BE2C (cell line): Measurements from ENCODE around the gene IL1RN.

Experiments
- DNase-seq: peaks from one replicate; pipeline ENCODE4 v3.0.0-alpha.2; 2020
- H3K27me3 ChIP-seq: fragments of 250-450 bp; sonication (Bioruptor Pico); 2 replicates; pipeline ENCODE4 v1.5.1; 2020; ENCODE audit warnings: mild to moderate bottlenecking
- H3K36me3 ChIP-seq: fragments of 250-450 bp; sonication (Bioruptor Pico); 2 replicates; pipeline ENCODE4 v1.5.1; 2020; ENCODE audit warnings: mild to moderate bottlenecking
- H3K4me1 ChIP-seq: fragments of 250-450 bp; sonication (Bioruptor Pico); 2 replicates; pipeline ENCODE4 v1.5.1; 2020
- H3K4me3 ChIP-seq: 2 replicates; pipeline ENCODE4 v1.5.1; 2011; ENCODE audit warnings: low read depth, low read length
- H3K9me3 ChIP-seq: fragments of 250-450 bp; sonication (Bioruptor Pico); 2 replicates; pipeline ENCODE4 v1.5.1; 2020
- CTCF ChIP-seq: IDR thresholded peaks from 2 replicates; pipeline ENCODE4 v1.5.1; 2012; ENCODE audit warnings: mild to moderate bottlenecking, low read depth, low read length

IL1RN gene

GRCh38 chr2:113164215-113164929 is 37.0 kb downstream of the IL1RN start:
- no peak overlapping the region for H3K4me3 ChIP-seq
- H3K9me3 ChIP-seq, result no peaks in the 10 kb centered on the region
- DNase-seq, result no peak
- no peaks in the 10 kb centered on the region for H3K4me1 ChIP-seq
- H3K27me3 ChIP-seq, result no peaks in the 10 kb centered on the region
- no peak for TF ChIP-seq CTCF
- no peaks in the 10 kb centered on the region for H3K36me3 ChIP-seq

DNA sequence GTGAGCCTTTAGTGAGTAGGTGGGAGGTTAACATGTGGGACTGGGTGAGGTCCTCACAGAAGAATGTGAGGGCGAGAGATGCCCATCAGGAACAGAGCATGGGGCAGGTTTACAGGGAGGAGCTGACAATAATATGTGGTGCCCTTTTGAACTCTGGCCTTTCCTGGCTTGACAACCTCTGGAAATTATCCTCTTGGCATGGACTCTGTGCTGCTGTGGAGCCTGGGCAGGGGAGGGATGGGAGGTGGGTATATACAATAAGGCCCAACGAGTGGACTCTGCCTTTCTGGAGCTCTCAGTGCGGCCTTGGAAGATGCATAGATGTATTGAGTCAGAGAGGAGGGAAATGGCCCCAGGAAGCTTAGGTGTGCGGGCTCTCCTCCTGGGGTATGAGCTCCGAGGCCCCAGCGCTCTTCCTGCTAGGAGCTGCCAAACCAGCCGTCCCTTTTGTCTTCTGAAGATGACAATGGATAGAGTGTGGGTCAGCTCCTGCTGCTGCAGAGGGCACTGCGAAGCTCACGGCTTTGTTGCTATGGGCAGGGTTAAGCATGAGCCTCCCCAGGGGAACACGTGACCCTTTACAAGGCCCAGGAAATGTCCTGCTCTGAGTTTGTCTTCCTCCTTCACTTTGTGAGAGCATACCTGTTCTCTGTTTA is 37.7 kb downstream of the IL1RN start:
- no peak for DNase-seq
- Histone ChIP-seq H3K4me3 (no peak overlapping the region), H3K36me3 (no peaks in the 10 kb centered on the region), H3K27me3 (no peaks in the 10 kb centered on the region), H3K4me1 (no peaks in the 10 kb centered on the region), H3K9me3 (no peaks in the 10 kb centered on the region)
- TF ChIP-seq CTCF, result no peak

- no peaks in the 10 kb centered on the region for H3K4me1 ChIP-seq
- H3K27me3 ChIP-seq, result no peaks in the 10 kb centered on the region
- H3K9me3 ChIP-seq, result no peaks in the 10 kb centered on the region
- no peak for DNase-seq
- no peak for TF ChIP-seq CTCF
- H3K4me3 ChIP-seq, result no peak overlapping the region
- H3K36me3 ChIP-seq, result no peaks in the 10 kb centered on the region
Observed at GRCh38 chr2:113166187-113166645, 38.8 kb downstream of the IL1RN start.

DNA sequence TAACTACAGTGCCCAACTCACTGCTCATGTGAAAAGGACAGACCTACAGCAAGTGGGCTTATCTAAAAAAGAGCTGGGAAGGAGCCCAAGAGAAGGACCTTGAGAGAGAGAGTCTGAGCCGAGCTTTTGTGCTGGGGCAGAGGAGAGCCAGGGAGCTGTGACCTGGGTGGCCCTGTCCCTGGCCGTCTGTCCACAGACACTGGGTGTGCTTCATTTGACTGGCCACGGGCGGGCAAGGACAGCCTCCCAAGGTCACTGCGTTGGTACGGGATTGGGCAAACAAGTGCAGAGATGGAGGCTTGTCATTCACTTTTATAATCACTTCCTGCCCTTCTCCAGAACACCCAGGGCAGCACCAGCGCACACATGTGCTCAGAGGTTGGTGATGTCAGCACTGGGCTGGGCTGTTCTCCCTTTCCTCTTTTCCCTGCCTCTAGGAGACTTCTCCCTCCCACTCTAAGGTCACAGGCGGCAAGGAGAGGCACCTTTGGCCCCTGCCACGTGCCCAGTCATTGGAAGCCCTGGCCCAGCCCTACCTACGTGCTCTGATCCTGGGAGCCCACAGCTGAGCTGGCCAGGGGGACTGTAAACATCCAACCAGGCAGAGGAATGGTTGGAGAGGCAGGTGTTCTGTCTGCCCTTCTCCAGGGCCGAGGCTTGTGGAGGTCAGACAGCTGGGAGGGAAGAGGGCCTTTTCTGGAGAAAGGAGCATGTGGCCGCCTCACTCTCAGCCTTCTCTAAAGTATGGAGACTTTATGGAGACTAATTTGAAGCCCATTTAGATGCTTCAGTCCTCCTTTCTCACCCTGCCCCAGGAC is 39.9 kb downstream of the IL1RN start:
- DNase-seq, result no peak
- Histone ChIP-seq H3K9me3 (no peaks in the 10 kb centered on the region), H3K4me1 (no peaks in the 10 kb centered on the region), H3K36me3 (no peaks in the 10 kb centered on the region), H3K4me3 (no peak overlapping the region), H3K27me3 (no peaks in the 10 kb centered on the region)
- TF ChIP-seq CTCF, result no peak

GRCh38 chr2:113167962-113168340 is 40.6 kb downstream of the IL1RN start:
- no peaks in the 10 kb centered on the region for H3K36me3 ChIP-seq
- H3K27me3 ChIP-seq, result no peaks in the 10 kb centered on the region
- DNase-seq, result no peak
- no peak for TF ChIP-seq CTCF
- H3K4me1 ChIP-seq, result no peaks in the 10 kb centered on the region
- no peaks in the 10 kb centered on the region for H3K9me3 ChIP-seq
- H3K4me3 ChIP-seq, result no peak overlapping the region
